KBM-7 (cell line): ENCODE results near the gene RCN2.

Experiments
- DNase-seq: peaks from one replicate; pipeline ENCODE4 v3.0.0-alpha.2; 2015
- in situ Hi-C: fragments of 300-500 bp; cut with MboI; formaldehyde crosslinking; loops from 2 replicates; pipeline ENCODE4 v1.14.3; 2020; ENCODE audit warnings: low sequenced_read_pairs, low pct_unique_long_range_greater_than_20kb, mixed read lengths

RCN2 gene

GRCh38 chr15:76988867-76989780 lies 57.6 kb downstream of the RCN2 start:
- no peak for DNase-seq
- in situ Hi-C loops, result no loop called here

- in situ Hi-C loops, result no loop called here
- no peak for DNase-seq
Observed at GRCh38 chr15:76991048-76991447, 59.5 kb downstream of the RCN2 start.

GRCh38 chr15:76991741-76992645 lies 60.4 kb downstream of the RCN2 start:
- in situ Hi-C loops, result no loop called here

GRCh38 chr15:76993114-76993725 lies 61.7 kb downstream of the RCN2 start:
- in situ Hi-C loops, result no loop called here
- no peak for DNase-seq

More at GRCh38 chr15:76991741-76992645, 60.4 kb downstream of the RCN2 start:
- DNase-seq, result no peak

GRCh38 chr15:76994001-76994400 lies 62.5 kb downstream of the RCN2 start:
- in situ Hi-C loops, result no loop called here

GRCh38 chr15:76994496-76994895 lies 62.9 kb downstream of the RCN2 start:
- in situ Hi-C loops, result no loop called here
- no peak for DNase-seq

More at GRCh38 chr15:76994001-76994400, 62.5 kb downstream of the RCN2 start:
- no peak for DNase-seq

- in situ Hi-C loops, result no loop called here
- peak; percentile 89 for DNase-seq
Observed at GRCh38 chr15:76994971-76995945, 63.7 kb downstream of the RCN2 start, which contains the start of gene PSTPIP1. Gene PSTPIP1 (plus strand): TSS chr15:76995126. CDS start chr15:76995574, 448 bp downstream.

- in situ Hi-C loops, result no loop called here
- DNase-seq, result no peak
Observed at GRCh38 chr15:76996076-76996525, 64.6 kb downstream of the RCN2 start.

GRCh38 chr15:76996526-76997401 lies 65.2 kb downstream of the RCN2 start:
- DNase-seq, result no peak
- in situ Hi-C loops, result no loop called here

- in situ Hi-C loops, result no loop called here
- DNase-seq, result no peak
Observed at GRCh38 chr15:76998663-76999285, 67.2 kb downstream of the RCN2 start.

GRCh38 chr15:76999996-77000395 lies 68.4 kb downstream of the RCN2 start:
- in situ Hi-C loops, result no loop called here
- no peak for DNase-seq

- no peak for DNase-seq
- in situ Hi-C loops, result no loop called here
Observed at GRCh38 chr15:77001351-77001750, 69.8 kb downstream of the RCN2 start.

- in situ Hi-C loops, result no loop called here
- no peak for DNase-seq
Observed at GRCh38 chr15:77001966-77002365, 70.4 kb downstream of the RCN2 start.

GRCh38 chr15:77002436-77002835 lies 70.9 kb downstream of the RCN2 start:
- no peak for DNase-seq
- in situ Hi-C loops, result no loop called here

- DNase-seq, result peak; percentile 88
- in situ Hi-C loops, result no loop called here
Observed at GRCh38 chr15:77002954-77003912, 71.7 kb downstream of the RCN2 start.
